Smooth muscle cell (in vitro differentiated cells): ENCODE results near the gene CLEC2D. TPM values are rescaled to one million over a fixed set of nuclear protein-coding genes. Genes with fewer than 3 reads are reported as not detected.

Source experiments
- DNase-seq: peaks from one replicate; lab custom pipeline; 2025; ENCODE audit not compliant: unreplicated experiment; lab: John Stamatoyannopoulos, UW
- H2AFZ ChIP-seq: fragments of 200-600 bp; sonication (generic); 2 replicates; pipeline ENCODE4 v1.6.0; 2016; ENCODE audit warnings: antibody characterized with exemption, low read depth, mild to moderate bottlenecking
- H3F3A ChIP-seq: fragments of 200-600 bp; sonication (generic); 2 replicates; pipeline ENCODE4 v1.6.0; 2017; ENCODE audit warnings: antibody characterized with exemption, low read depth
- H3K27ac ChIP-seq: fragments of 200-600 bp; sonication (generic); 2 replicates; pipeline ENCODE4 v1.5.1; 2016; ENCODE audit warnings: low read depth, mild to moderate bottlenecking
- H3K27me3 ChIP-seq: fragments of 200-600 bp; sonication (generic); 2 replicates; pipeline ENCODE4 v1.6.1; 2016; ENCODE audit warnings: low read depth, mild to moderate bottlenecking
- H3K36me3 ChIP-seq: fragments of 200-600 bp; sonication (generic); 2 replicates; pipeline ENCODE4 v1.5.1; 2016; ENCODE audit warnings: low read depth
- H3K4me1 ChIP-seq: fragments of 200-600 bp; sonication (generic); 2 replicates; pipeline ENCODE4 v1.5.1; 2016; ENCODE audit warnings: low read depth
- H3K4me2 ChIP-seq: fragments of 200-600 bp; sonication (generic); 2 replicates; pipeline ENCODE4 v1.6.0; 2016; ENCODE audit warnings: mild to moderate bottlenecking
- H3K4me3 ChIP-seq: fragments of 200-600 bp; sonication (generic); 2 replicates; pipeline ENCODE4 v1.5.1; 2016; ENCODE audit warnings: mild to moderate bottlenecking
- H3K79me2 ChIP-seq: fragments of 200-600 bp; sonication (generic); 2 replicates; pipeline ENCODE4 v1.6.0; 2016; ENCODE audit warnings: low read depth, mild to moderate bottlenecking
- H3K9ac ChIP-seq: fragments of 200-600 bp; sonication (generic); 2 replicates; pipeline ENCODE4 v1.6.0; 2016; ENCODE audit warnings: low read depth
- H3K9me3 ChIP-seq: fragments of 200-600 bp; sonication (generic); replicated peaks from 2 replicates; pipeline ENCODE4 v1.5.1; 2016; ENCODE audit warnings: low read depth
- H4K20me1 ChIP-seq: fragments of 200-600 bp; sonication (generic); 2 replicates; pipeline ENCODE4 v1.6.0; 2016; ENCODE audit warnings: low read depth
- CTCF ChIP-seq: fragments of 200-600 bp; sonication (generic); IDR thresholded peaks from 2 replicates; pipeline ENCODE4 v1.5.1; 2017; ENCODE audit warnings: borderline replicate concordance, mild to moderate bottlenecking, antibody characterized with exemption; ENCODE audit not compliant: insufficient read depth, poor library complexity, severe bottlenecking
- WGBS: methylation state at CpG from one replicate; pipeline ENCODE4 v1.1.7; 2016; ENCODE audit warnings: low lambda C conversion rate; 5-methylcytosine and 5-hydroxymethylcytosine counted together
- polyA plus RNA-seq: library from polyadenylated mRNA; unstranded; fragments of >200 nt; fragmentation: Nextera tagmentation; extraction: Ambion mirVana; gene quantifications from 2 replicates; pipeline ENCODE4 v1.2.1, GENCODE V29; 2016
- total RNA-seq: library from RNA; depleted of rRNA; stranded (reverse); fragments of >200 nt; gene quantifications from 2 replicates; pipeline ENCODE4 v1.2.3, GENCODE V29; 2014

CLEC2D gene
- total and polyA plus RNA-seq, 2 experiments from 2014 or later, result 2.2 to 5.8 TPM

GRCh38 chr12:9730591-9730990, 61.1 kb downstream of the CLEC2D start:
- no peaks in the 10 kb centered on the region for H3K79me2 ChIP-seq
- no peak for TF ChIP-seq CTCF
- 83% methylated on average over 6 of the region's 6 CpGs for WGBS

DNA sequence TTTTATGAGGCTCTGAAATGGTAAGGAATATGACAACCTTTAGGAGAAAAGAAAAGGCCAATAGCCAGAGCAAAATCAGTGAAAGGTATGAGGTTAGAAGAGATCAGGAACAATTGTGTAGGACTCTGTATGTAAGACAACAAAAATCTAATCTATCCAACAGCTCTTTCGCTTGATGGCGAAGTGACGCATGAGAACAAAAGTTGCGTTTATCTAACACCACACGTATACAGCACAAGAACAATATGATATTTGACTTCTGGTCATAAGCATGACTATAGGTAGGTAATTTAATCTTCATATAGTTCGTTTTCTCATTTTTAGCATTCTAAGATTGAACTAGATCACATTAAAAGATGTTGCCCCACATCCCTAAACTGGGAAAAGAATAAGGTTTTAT, 61.9 kb downstream of the CLEC2D start:
- no peak overlapping the region for H3K4me3 ChIP-seq
- no peaks in the 10 kb centered on the region for H3K36me3 ChIP-seq
- H3K79me2 ChIP-seq, result no peaks in the 10 kb centered on the region
- no peak for DNase-seq
- H3K27me3 ChIP-seq, result no peaks in the 10 kb centered on the region
- no peaks in the 10 kb centered on the region for H3K4me1 ChIP-seq
- H3F3A ChIP-seq, result no peaks in the 10 kb centered on the region
- H4K20me1 ChIP-seq, result no peaks in the 10 kb centered on the region
- no peak for TF ChIP-seq CTCF
- no peaks in the 10 kb centered on the region for H3K9me3 ChIP-seq
- H2AFZ ChIP-seq, result no peak overlapping the region
- H3K27ac ChIP-seq, result no peak overlapping the region
- no peak overlapping the region for H3K9ac ChIP-seq
- WGBS, result 85% methylated on average over 6 of the region's 6 CpGs
- H3K4me2 ChIP-seq, result no peak overlapping the region

More at GRCh38 chr12:9730591-9730990, 61.1 kb downstream of the CLEC2D start:
- Histone ChIP-seq H3K27me3 (no peaks in the 10 kb centered on the region), H4K20me1 (no peaks in the 10 kb centered on the region), H3K4me1 (no peaks in the 10 kb centered on the region), H3K36me3 (no peaks in the 10 kb centered on the region), H3K4me2 (no peak overlapping the region), H3F3A (no peaks in the 10 kb centered on the region), H3K9me3 (no peaks in the 10 kb centered on the region), H2AFZ (no peak overlapping the region), H3K9ac (no peak overlapping the region), H3K4me3 (no peak overlapping the region), H3K27ac (no peak overlapping the region)
- no peak for DNase-seq

- 82% methylated on average over 2 of the region's 2 CpGs for WGBS
Observed at GRCh38 chr12:9731797-9732196, 62.3 kb downstream of the CLEC2D start.

More at GRCh38 chr12:9731797-9732196, 62.3 kb downstream of the CLEC2D start:
- DNase-seq, result no peak
- H3K27me3 ChIP-seq, result no peaks in the 10 kb centered on the region
- no peak overlapping the region for H2AFZ ChIP-seq
- H3K79me2 ChIP-seq, result no peaks in the 10 kb centered on the region
- TF ChIP-seq CTCF, result no peak
- no peaks in the 10 kb centered on the region for H3K9me3 ChIP-seq
- H3K27ac ChIP-seq, result no peak overlapping the region
- no peaks in the 10 kb centered on the region for H3K4me1 ChIP-seq
- H3K9ac ChIP-seq, result no peak overlapping the region
- H3F3A ChIP-seq, result no peaks in the 10 kb centered on the region
- no peaks in the 10 kb centered on the region for H3K36me3 ChIP-seq
- H3K4me2 ChIP-seq, result no peak overlapping the region
- no peak overlapping the region for H3K4me3 ChIP-seq
- H4K20me1 ChIP-seq, result no peaks in the 10 kb centered on the region
